Neutrophil (primary cell): ENCODE measurements around the gene FAM43A.

Experiments used
- H3K27ac ChIP-seq: fragments of 200-600 bp; sonication (generic); 2 replicates; pipeline ENCODE4 v1.5.1; 2016; ENCODE audit warnings: mild to moderate bottlenecking, moderate library complexity
- H3K27me3 ChIP-seq: fragments of 200-600 bp; sonication (generic); 2 replicates; pipeline ENCODE4 v1.6.0; 2016; ENCODE audit warnings: mild to moderate bottlenecking
- H3K36me3 ChIP-seq: fragments of 200-600 bp; sonication (generic); 2 replicates; pipeline ENCODE4 v1.5.1; 2017
- H3K4me1 ChIP-seq, 2 experiments: fragments of 200-600 bp in 1 of 2; sonication (generic) in 1 of 2; 1 replicate in 1 of 2; 2 replicates in 1 of 2; pipeline versions ENCODE4 v1.5.1 to v1.6.1; 2013 to 2016; ENCODE audit warnings: low read depth in 1 of 2, low read length in 1 of 2, mild to moderate bottlenecking in 1 of 2, moderate library complexity in 1 of 2; ENCODE audit not compliant: control insufficient read depth in 1 of 2, insufficient read depth in 1 of 2
- H3K4me3 ChIP-seq, 2 experiments: fragments of 200-600 bp in 1 of 2; sonication (generic) in 1 of 2; 1 replicate in 1 of 2; 2 replicates in 1 of 2; pipeline ENCODE4 v1.5.1; 2013 to 2016; ENCODE audit warnings: low read depth in 1 of 2, low read length in 1 of 2, mild to moderate bottlenecking in 1 of 2, moderate library complexity in 1 of 2
- H3K9me3 ChIP-seq: fragments of 200-600 bp; sonication (generic); 2 replicates; pipeline ENCODE4 v1.5.1; 2016
- TF ChIP-seq, protein P1 (sequence below): fragments of 200-600 bp; sonication (generic); IDR thresholded peaks from 2 replicates; pipeline ENCODE4 v1.5.1; 2016; ENCODE audit warnings: antibody characterized with exemption

FAM43A gene

DNA sequence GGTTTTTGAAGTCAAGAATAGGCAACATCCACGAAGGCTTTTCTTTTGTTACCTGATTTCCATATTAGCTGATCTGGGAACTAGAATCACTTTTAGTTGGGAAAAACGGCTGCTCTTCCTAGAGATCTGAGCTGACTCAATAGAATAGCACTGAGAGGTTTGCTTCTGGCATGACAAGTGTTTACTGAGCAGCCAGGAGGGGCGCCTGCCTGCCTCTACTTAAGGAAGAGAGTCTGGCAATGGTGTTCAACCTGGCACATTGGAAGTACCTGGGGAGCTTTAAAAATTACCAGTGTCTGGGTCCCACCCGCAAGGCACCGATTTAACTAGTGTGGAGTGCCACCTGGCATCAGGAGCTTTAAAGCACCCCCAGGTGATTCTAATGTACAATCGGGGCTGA is 34.4 kb downstream of the FAM43A start:
- H3K36me3 ChIP-seq, result no peaks in the 10 kb centered on the region
- no peaks in the 10 kb centered on the region for H3K27me3 ChIP-seq
- H3K4me3 ChIP-seq, result no peak overlapping the region
- no peak overlapping the region for H3K27ac ChIP-seq
- no peaks in the 10 kb centered on the region for H3K9me3 ChIP-seq
- TF ChIP-seq, protein P1, sequence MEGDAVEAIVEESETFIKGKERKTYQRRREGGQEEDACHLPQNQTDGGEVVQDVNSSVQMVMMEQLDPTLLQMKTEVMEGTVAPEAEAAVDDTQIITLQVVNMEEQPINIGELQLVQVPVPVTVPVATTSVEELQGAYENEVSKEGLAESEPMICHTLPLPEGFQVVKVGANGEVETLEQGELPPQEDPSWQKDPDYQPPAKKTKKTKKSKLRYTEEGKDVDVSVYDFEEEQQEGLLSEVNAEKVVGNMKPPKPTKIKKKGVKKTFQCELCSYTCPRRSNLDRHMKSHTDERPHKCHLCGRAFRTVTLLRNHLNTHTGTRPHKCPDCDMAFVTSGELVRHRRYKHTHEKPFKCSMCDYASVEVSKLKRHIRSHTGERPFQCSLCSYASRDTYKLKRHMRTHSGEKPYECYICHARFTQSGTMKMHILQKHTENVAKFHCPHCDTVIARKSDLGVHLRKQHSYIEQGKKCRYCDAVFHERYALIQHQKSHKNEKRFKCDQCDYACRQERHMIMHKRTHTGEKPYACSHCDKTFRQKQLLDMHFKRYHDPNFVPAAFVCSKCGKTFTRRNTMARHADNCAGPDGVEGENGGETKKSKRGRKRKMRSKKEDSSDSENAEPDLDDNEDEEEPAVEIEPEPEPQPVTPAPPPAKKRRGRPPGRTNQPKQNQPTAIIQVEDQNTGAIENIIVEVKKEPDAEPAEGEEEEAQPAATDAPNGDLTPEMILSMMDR, result no peak
- no peaks in the 10 kb centered on the region for H3K4me1 ChIP-seq

DNA sequence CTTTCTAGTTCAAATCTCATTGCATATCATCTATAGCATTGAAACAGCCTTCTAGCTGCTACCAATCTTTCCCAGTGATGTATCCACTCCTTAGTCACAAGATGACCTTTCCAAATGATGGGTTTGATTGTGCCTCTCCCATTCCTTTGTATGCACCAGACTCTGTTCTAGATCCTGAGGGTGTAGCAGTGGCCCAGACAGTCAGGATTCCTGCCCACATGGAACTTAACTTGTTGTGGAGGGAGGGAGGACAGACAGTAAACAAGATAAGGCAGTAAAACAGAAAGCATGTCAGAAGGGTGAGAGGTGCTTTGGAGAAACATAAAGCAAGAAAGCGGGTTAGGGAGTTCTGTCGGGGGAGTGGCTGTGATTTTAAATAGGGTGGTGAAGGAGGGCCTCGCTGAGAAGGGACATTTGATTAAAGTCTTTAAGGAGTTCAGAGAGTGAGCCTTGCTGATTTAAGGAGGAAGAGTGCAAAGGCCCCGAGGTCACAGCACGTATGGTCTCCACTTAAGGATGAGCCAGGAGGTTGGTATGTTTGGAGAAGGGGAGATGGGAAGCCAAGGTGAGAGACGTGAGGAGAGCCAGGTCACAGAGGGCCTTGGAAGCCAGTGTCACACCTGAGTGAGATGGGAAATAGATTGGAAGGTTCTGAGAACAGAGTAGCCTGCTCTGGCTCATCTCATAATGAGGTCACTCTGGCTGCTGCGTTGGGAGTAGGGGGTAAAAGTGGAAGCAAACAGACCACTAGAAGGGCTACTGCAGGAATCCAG is 38.3 kb downstream of the FAM43A start:
- TF ChIP-seq, protein P1, result no peak
- H3K4me1 ChIP-seq, result no peaks in the 10 kb centered on the region

DNA sequence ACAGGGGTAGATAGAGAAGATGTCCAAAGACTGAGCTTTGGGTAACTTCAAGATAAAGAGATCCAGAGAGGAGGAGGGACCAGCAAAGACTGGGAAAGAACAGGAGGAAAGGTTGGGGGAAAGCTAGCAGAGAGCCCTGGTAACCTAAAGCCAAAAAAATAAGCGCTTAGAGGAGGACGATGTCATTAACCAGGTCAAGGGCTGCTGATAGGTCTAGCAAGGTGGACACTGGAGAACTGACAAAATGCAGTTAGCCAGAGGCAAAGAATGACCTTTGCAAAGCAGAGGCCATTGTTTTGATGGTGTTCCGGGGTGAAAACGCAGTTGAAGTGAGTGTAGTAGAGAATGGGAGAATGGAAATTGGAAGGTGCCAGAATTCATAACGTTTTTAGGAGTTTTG is 39.7 kb downstream of the FAM43A start:
- H3K36me3 ChIP-seq, result no peaks in the 10 kb centered on the region
- no peak overlapping the region for H3K27ac ChIP-seq
- no peak overlapping the region for H3K4me3 ChIP-seq
- TF ChIP-seq, protein P1, result no peak
- no peaks in the 10 kb centered on the region for H3K9me3 ChIP-seq
- no peaks in the 10 kb centered on the region for H3K27me3 ChIP-seq
- no peaks in the 10 kb centered on the region for H3K4me1 ChIP-seq

More for the DNA sequence above, 38.3 kb downstream of the FAM43A start:
- Histone ChIP-seq H3K9me3 (no peaks in the 10 kb centered on the region), H3K27ac (no peak overlapping the region), H3K27me3 (no peaks in the 10 kb centered on the region), H3K4me3 (no peak overlapping the region), H3K36me3 (no peaks in the 10 kb centered on the region)

DNA sequence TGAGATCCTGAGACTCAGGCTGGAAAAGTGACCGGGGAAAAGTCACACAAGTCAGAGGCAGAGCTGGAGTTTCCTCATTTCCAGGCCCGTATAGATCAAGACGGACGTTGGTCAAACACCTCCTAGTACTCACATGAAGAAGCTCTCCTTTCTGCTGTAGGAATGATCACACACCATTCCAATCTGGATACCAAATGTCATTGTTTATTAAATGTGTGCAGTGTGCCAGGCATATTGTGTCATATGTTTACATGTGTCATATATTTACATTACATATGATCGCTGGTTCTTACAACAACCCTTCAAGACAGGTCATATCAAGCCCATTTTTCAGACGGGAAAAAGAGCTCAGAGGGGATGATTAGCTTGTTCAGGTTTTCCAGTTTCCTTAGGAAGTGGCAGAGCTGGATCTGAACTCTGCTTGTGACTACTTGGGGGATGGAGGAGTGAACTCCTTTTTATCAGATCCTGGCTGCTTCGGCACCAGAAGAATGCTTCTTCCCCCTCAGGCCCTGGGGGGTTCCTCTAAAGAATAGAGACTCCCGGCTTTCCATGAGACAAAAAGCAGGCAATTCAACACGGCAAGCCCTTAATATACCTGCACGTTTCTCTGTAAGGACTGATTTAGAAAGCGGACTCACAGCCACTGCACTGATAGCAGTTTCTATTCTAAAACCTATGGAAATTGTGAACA is 41.9 kb downstream of the FAM43A start:
- Histone ChIP-seq H3K36me3 (no peaks in the 10 kb centered on the region), H3K27me3 (no peaks in the 10 kb centered on the region), H3K4me3 (no peak overlapping the region), H3K9me3 (no peaks in the 10 kb centered on the region), H3K4me1 (no peaks in the 10 kb centered on the region), H3K27ac (no peak overlapping the region)
- TF ChIP-seq, protein P1, result no peak

DNA sequence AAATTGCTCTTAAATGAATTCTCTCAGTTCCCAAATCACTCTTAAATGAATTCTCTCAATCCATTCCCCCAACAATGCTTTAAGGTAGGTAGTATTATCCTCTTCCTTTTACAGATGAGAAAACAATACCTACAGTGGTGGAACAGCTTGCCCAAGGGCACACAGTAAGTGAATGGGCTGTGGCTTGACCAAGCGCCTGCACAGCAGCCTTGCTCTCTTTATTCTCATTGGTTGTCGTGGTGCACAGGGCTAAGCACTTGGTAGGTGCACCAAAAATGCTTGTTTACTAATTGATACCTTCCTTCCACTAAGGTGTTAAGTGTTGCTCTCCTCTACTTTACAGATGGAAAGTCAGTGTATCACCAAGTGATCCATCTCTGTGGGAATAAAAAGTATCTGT is 43.3 kb downstream of the FAM43A start:
- H3K4me1 ChIP-seq, result no peaks in the 10 kb centered on the region
- no peak overlapping the region for H3K27ac ChIP-seq
- no peaks in the 10 kb centered on the region for H3K9me3 ChIP-seq
- no peaks in the 10 kb centered on the region for H3K27me3 ChIP-seq
- TF ChIP-seq, protein P1, result no peak
- H3K4me3 ChIP-seq, result no peak overlapping the region
- no peaks in the 10 kb centered on the region for H3K36me3 ChIP-seq
